Measurements from ENCODE around the gene FLNB.

The FLNB gene

GRCh38 chr3:58135712-58136543 lies 127.7 kb downstream of the FLNB start:
- H3K18ac ChIP-seq (ENCODE audit: low read depth in 1 of 2, low read length in 2 of 2): no peak overlapping the region
- no peaks in the 10 kb centered on the region for H3K9me3 ChIP-seq (ENCODE audit: control insufficient read depth, low read length)
- no peaks in the 10 kb centered on the region for H3K27me3 ChIP-seq (ENCODE audit: control insufficient read depth in 1 of 2, insufficient read depth in 1 of 2, low read length in 2 of 2)
- no peak overlapping the region for H3K23ac ChIP-seq (ENCODE audit: low read length in 2 of 2)
- H3K27ac ChIP-seq (ENCODE audit: low read length, poor library complexity, severe bottlenecking): no peak overlapping the region
- 94% methylated on average over 13 of the region's 14 CpGs for WGBS
- no peak overlapping the region for H2BK12ac ChIP-seq (ENCODE audit: low read length in 2 of 2)
- no peak for DNase-seq
- no peak overlapping the region for H3K4me3 ChIP-seq (ENCODE audit: insufficient read depth in 1 of 2, low read depth in 1 of 2, low read length in 2 of 2)
- no peak overlapping the region for H4K91ac ChIP-seq (ENCODE audit: low read length)
- H2BK120ac ChIP-seq (ENCODE audit: low read depth, low read length): no peak overlapping the region
- H3K14ac ChIP-seq (ENCODE audit: low read length in 2 of 2): no peak overlapping the region
- peaks cover 18% of the 10 kb centered on the region for H3K79me1 ChIP-seq (replicated peaks; ENCODE audit: low read length, poor library complexity, severe bottlenecking)
- H3K4me1 ChIP-seq (ENCODE audit: control insufficient read depth, insufficient read depth, low read depth, low read length): no peaks in the 10 kb centered on the region
- H3K9ac ChIP-seq (ENCODE audit: low read length): no peak overlapping the region
- H4K8ac ChIP-seq (ENCODE audit: low read length): no peak overlapping the region
- H2AK5ac ChIP-seq (ENCODE audit: low read length, severe bottlenecking): no peak overlapping the region
- no peak overlapping the region for H2AFZ ChIP-seq (ENCODE audit: low read depth, low read length)
- no peak overlapping the region for H2BK15ac ChIP-seq (ENCODE audit: low read depth, poor library complexity, severe bottlenecking)
- peaks cover 64 to 91% of the 10 kb centered on the region in 2 experiments for H3K36me3 ChIP-seq (ENCODE audit: control insufficient read depth in 1 of 2, insufficient read depth in 2 of 2, low read depth in 1 of 2, low read length in 2 of 2)
- no peak overlapping the region for H3K4ac ChIP-seq (ENCODE audit: low read depth in 1 of 2, low read length in 2 of 2)
- H3K4me2 ChIP-seq (ENCODE audit: low read length, poor library complexity, severe bottlenecking): no peak overlapping the region
- no peak overlapping the region for H2BK5ac ChIP-seq (ENCODE audit: low read depth, low read length, poor library complexity, severe bottlenecking)

- Histone ChIP-seq H3K36me3 (ENCODE audit: control insufficient read depth in 1 of 2, insufficient read depth in 2 of 2, low read depth in 1 of 2, low read length in 2 of 2) (peaks cover 67 to 91% of the 10 kb centered on the region in 2 experiments), H2AK5ac (ENCODE audit: low read length, severe bottlenecking) (no peak overlapping the region), H4K8ac (ENCODE audit: low read length) (no peak overlapping the region), H4K91ac (ENCODE audit: low read length) (no peak overlapping the region), H2BK12ac (ENCODE audit: low read length in 2 of 2) (no peak overlapping the region), H3K9me3 (ENCODE audit: control insufficient read depth, low read length) (no peaks in the 10 kb centered on the region), H3K4me3 (ENCODE audit: insufficient read depth in 1 of 2, low read depth in 1 of 2, low read length in 2 of 2) (no peak overlapping the region), H2BK5ac (ENCODE audit: low read depth, low read length, poor library complexity, severe bottlenecking) (no peak overlapping the region), H2AFZ (ENCODE audit: low read depth, low read length) (no peak overlapping the region), H3K18ac (ENCODE audit: low read depth in 1 of 2, low read length in 2 of 2) (no peak overlapping the region), H3K79me1 (replicated peaks; ENCODE audit: low read length, poor library complexity, severe bottlenecking) (peaks cover 14% of the 10 kb centered on the region), H3K4ac (ENCODE audit: low read depth in 1 of 2, low read length in 2 of 2) (no peak overlapping the region), H2BK15ac (ENCODE audit: low read depth, poor library complexity, severe bottlenecking) (no peak overlapping the region), H3K14ac (ENCODE audit: low read length in 2 of 2) (no peak overlapping the region), H2BK120ac (ENCODE audit: low read depth, low read length) (no peak overlapping the region), H3K27ac (ENCODE audit: low read length, poor library complexity, severe bottlenecking) (no peak overlapping the region), H3K4me2 (ENCODE audit: low read length, poor library complexity, severe bottlenecking) (no peak overlapping the region), H3K23ac (ENCODE audit: low read length in 2 of 2) (no peak overlapping the region), H3K4me1 (ENCODE audit: control insufficient read depth, insufficient read depth, low read depth, low read length) (no peaks in the 10 kb centered on the region), H3K9ac (ENCODE audit: low read length) (no peak overlapping the region), H3K27me3 (ENCODE audit: control insufficient read depth in 1 of 2, insufficient read depth in 1 of 2, low read length in 2 of 2) (no peaks in the 10 kb centered on the region)
- 96% methylated on average over 4 of the region's 4 CpGs for WGBS
- no peak for DNase-seq
Observed at GRCh38 chr3:58137306-58137705, 129.1 kb downstream of the FLNB start.

- no peaks in the 10 kb centered on the region for H3K9me3 ChIP-seq (ENCODE audit: control insufficient read depth, low read length)
- H2BK15ac ChIP-seq (ENCODE audit: low read depth, poor library complexity, severe bottlenecking): no peak overlapping the region
- peaks cover 67 to 81% of the 10 kb centered on the region in 2 experiments for H3K36me3 ChIP-seq (ENCODE audit: control insufficient read depth in 1 of 2, insufficient read depth in 2 of 2, low read depth in 1 of 2, low read length in 2 of 2)
- no peak overlapping the region for H3K4me3 ChIP-seq (ENCODE audit: insufficient read depth in 1 of 2, low read depth in 1 of 2, low read length in 2 of 2)
- no peak overlapping the region for H2BK5ac ChIP-seq (ENCODE audit: low read depth, low read length, poor library complexity, severe bottlenecking)
- no peak overlapping the region for H3K9ac ChIP-seq (ENCODE audit: low read length)
- H3K79me1 ChIP-seq (replicated peaks; ENCODE audit: low read length, poor library complexity, severe bottlenecking): peaks cover 21% of the 10 kb centered on the region
- no peak overlapping the region for H2AFZ ChIP-seq (ENCODE audit: low read depth, low read length)
- no peak overlapping the region for H4K91ac ChIP-seq (ENCODE audit: low read length)
- 94% methylated on average over 12 of the region's 12 CpGs for WGBS
- no peak overlapping the region for H3K18ac ChIP-seq (ENCODE audit: low read depth in 1 of 2, low read length in 2 of 2)
- no peak overlapping the region for H2BK12ac ChIP-seq (ENCODE audit: low read length in 2 of 2)
- no peak overlapping the region for H2AK5ac ChIP-seq (ENCODE audit: low read length, severe bottlenecking)
- no peaks in the 10 kb centered on the region for H3K27me3 ChIP-seq (ENCODE audit: control insufficient read depth in 1 of 2, insufficient read depth in 1 of 2, low read length in 2 of 2)
- H3K14ac ChIP-seq (ENCODE audit: low read length in 2 of 2): no peak overlapping the region
- no peak for DNase-seq
- H3K4ac ChIP-seq (ENCODE audit: low read depth in 1 of 2, low read length in 2 of 2): no peak overlapping the region
- H2BK120ac ChIP-seq (ENCODE audit: low read depth, low read length): no peak overlapping the region
- H3K23ac ChIP-seq (ENCODE audit: low read length in 2 of 2): no peak overlapping the region
- H3K4me2 ChIP-seq (ENCODE audit: low read length, poor library complexity, severe bottlenecking): no peak overlapping the region
- no peak overlapping the region for H3K27ac ChIP-seq (ENCODE audit: low read length, poor library complexity, severe bottlenecking)
- no peak overlapping the region for H4K8ac ChIP-seq (ENCODE audit: low read length)
- H3K4me1 ChIP-seq (ENCODE audit: control insufficient read depth, insufficient read depth, low read depth, low read length): peaks cover 10% of the 10 kb centered on the region
Observed at GRCh38 chr3:58141766-58142345, 133.6 kb downstream of the FLNB start.

GRCh38 chr3:58143417-58144055 lies 135.3 kb downstream of the FLNB start:
- H3K27me3 ChIP-seq (ENCODE audit: control insufficient read depth in 1 of 2, insufficient read depth in 1 of 2, low read length in 2 of 2): no peaks in the 10 kb centered on the region
- no peak overlapping the region for H3K18ac ChIP-seq (ENCODE audit: low read depth in 1 of 2, low read length in 2 of 2)
- H3K9me3 ChIP-seq (ENCODE audit: control insufficient read depth, low read length): no peaks in the 10 kb centered on the region
- 78% methylated on average over 9 of the region's 9 CpGs for WGBS
- peaks cover 25% of the 10 kb centered on the region for H3K79me1 ChIP-seq (replicated peaks; ENCODE audit: low read length, poor library complexity, severe bottlenecking)
- H3K14ac ChIP-seq (ENCODE audit: low read length in 2 of 2): peak overlapping the region in 1 of 2 experiments; percentile 93
- no peak overlapping the region for H3K23ac ChIP-seq (ENCODE audit: low read length in 2 of 2)
- no peak overlapping the region for H3K9ac ChIP-seq (ENCODE audit: low read length)
- no peak overlapping the region for H3K4me3 ChIP-seq (ENCODE audit: insufficient read depth in 1 of 2, low read depth in 1 of 2, low read length in 2 of 2)
- no peak overlapping the region for H3K4me2 ChIP-seq (ENCODE audit: low read length, poor library complexity, severe bottlenecking)
- H2BK5ac ChIP-seq (ENCODE audit: low read depth, low read length, poor library complexity, severe bottlenecking): no peak overlapping the region
- no peak overlapping the region for H2BK12ac ChIP-seq (ENCODE audit: low read length in 2 of 2)
- H2AFZ ChIP-seq (ENCODE audit: low read depth, low read length): no peak overlapping the region
- H4K8ac ChIP-seq (ENCODE audit: low read length): peak overlapping the region; percentile 59
- peak overlapping the region; percentile 13 for H2AK5ac ChIP-seq (ENCODE audit: low read length, severe bottlenecking)
- no peak overlapping the region for H4K91ac ChIP-seq (ENCODE audit: low read length)
- H3K4ac ChIP-seq (ENCODE audit: low read depth in 1 of 2, low read length in 2 of 2): no peak overlapping the region
- no peak overlapping the region for H2BK120ac ChIP-seq (ENCODE audit: low read depth, low read length)
- H2BK15ac ChIP-seq (ENCODE audit: low read depth, poor library complexity, severe bottlenecking): no peak overlapping the region
- H3K27ac ChIP-seq (ENCODE audit: low read length, poor library complexity, severe bottlenecking): no peak overlapping the region
- H3K36me3 ChIP-seq (ENCODE audit: control insufficient read depth in 1 of 2, insufficient read depth in 2 of 2, low read depth in 1 of 2, low read length in 2 of 2): peaks cover 69 to 81% of the 10 kb centered on the region in 2 experiments
- peaks cover 10% of the 10 kb centered on the region for H3K4me1 ChIP-seq (ENCODE audit: control insufficient read depth, insufficient read depth, low read depth, low read length)
- DNase-seq: peak; percentile 74

All from mesenchymal stem cell (in vitro differentiated cells and primary cell).